VCaP (cell line): ENCODE results near the gene KDM4B.

Source experiments
- H3K27ac ChIP-seq: fragments of 450-650 bp; 2 replicates; pipeline ENCODE4 v1.5.1; 2017
- TF ChIP-seq, protein P1 (sequence below): fragments of 450-650 bp; conservative IDR thresholded peaks from 2 replicates; pipeline ENCODE4 v1.5.1; 2017; ENCODE audit warnings: mild to moderate bottlenecking, moderate library complexity

Gene KDM4B

DNA sequence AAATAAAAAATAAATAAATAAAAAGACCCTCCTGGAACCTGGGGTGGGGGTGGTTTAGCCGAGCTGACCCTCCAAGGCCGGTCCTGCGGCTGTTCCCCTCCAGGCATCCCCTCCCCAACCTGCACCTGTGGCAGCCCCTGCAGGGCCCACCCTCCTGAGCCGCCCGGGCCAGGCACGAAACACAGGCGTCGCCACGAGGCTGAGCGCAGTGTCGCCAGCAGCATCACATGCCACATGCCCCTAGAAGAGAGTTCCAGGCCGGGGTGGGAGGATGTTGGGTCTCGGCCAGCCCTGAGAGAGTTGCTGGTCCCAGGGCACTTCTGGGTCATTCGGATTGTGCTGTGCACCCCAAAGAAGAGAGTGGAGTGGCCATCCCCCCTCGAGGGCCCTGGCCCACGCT lies 82.0 kb downstream of the KDM4B start:
- TF ChIP-seq, protein P1, sequence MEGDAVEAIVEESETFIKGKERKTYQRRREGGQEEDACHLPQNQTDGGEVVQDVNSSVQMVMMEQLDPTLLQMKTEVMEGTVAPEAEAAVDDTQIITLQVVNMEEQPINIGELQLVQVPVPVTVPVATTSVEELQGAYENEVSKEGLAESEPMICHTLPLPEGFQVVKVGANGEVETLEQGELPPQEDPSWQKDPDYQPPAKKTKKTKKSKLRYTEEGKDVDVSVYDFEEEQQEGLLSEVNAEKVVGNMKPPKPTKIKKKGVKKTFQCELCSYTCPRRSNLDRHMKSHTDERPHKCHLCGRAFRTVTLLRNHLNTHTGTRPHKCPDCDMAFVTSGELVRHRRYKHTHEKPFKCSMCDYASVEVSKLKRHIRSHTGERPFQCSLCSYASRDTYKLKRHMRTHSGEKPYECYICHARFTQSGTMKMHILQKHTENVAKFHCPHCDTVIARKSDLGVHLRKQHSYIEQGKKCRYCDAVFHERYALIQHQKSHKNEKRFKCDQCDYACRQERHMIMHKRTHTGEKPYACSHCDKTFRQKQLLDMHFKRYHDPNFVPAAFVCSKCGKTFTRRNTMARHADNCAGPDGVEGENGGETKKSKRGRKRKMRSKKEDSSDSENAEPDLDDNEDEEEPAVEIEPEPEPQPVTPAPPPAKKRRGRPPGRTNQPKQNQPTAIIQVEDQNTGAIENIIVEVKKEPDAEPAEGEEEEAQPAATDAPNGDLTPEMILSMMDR = no peak
- no peak overlapping the region for H3K27ac ChIP-seq

DNA sequence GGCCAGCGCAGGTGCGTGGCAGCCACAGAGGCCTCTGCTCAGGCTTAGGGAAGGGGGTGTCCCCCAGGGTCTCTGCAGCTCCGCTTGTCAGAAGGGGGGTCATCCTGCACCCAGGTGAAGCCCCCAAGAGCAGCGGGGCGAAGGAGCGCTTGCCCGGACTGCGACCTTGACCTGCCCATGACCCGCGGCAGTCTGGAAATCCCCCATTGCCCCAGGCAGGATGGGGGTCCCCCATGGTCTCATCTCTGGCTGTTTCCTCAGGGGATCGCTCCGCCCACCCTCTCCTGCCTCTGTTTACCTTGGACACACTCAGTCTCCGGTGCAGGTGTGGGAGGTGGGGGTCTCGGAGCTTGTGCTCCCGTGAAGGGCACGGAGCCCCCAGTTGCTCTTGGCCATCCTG lies 82.7 kb downstream of the KDM4B start:
- H3K27ac ChIP-seq = no peak overlapping the region
- TF ChIP-seq, protein P1 = no peak

DNA sequence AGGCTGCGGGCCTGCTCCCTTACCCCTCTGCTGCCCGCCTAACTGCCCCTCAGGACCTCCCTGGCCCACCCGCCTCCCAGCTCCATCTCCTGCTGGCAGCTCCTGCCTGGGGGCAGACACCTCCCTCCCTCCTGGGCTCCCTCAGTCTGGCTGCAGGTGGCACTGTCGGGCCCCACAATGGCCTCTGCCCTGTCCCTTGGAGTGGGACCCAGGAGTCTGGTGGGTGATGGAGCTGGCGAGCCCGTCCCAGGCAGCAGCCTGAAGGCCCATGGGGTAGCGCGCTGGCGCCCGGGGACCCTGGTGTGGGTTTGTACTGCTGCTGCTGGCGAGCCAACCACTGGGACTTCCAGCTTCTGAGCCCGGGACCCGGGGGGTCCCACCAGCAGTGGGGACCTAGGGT lies 83.6 kb downstream of the KDM4B start:
- TF ChIP-seq, protein P1 = no peak
- H3K27ac ChIP-seq = no peak overlapping the region

DNA sequence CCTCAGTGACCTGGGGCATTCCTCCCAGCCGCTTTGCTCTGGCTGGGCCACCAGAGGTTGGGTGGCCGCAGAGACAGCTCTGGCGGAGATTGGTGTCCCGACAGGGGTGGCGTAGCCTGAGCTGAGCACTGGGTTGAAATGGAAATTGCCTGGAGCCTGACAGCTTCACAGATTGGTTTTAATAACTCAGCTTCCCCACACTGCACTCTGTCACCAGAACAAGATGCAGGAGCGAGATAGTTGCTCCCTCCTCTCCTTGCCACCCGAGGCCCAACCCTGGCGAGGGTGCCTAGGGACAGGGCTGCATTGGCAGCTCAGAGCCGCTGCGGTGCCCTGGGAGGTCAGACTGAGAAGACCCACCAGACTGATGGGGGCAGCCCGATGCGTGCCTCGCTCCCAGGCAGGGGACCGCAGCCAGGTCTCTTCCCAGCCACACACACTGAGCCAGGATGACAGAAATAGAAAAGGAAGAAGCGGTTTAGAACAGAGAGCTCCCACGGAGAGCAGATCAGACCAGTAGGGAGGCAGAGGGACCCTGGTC lies 84.1 kb downstream of the KDM4B start:
- H3K27ac ChIP-seq = no peak overlapping the region
- TF ChIP-seq, protein P1 = no peak

DNA sequence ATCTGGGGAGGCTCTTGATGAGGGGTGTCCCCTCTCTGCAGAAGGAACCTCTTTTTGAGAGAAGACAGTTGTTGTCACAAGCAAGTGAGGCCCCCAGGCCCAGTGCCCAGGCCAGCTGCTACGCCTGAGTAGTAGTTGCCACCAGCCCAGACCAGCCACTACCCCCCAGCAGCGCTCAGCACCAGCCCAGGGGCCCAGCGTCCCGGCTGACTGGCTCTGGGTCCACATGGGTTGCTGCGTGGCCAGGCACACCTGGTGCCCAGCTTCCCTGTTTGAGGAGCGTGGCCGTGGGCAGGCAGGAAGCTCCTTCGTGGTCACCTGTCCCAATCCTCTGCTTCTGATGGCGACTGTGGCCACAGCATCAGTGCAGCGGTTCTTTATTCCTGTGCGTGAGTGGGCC lies 84.7 kb downstream of the KDM4B start:
- no peak overlapping the region for H3K27ac ChIP-seq
- TF ChIP-seq, protein P1 = no peak

DNA sequence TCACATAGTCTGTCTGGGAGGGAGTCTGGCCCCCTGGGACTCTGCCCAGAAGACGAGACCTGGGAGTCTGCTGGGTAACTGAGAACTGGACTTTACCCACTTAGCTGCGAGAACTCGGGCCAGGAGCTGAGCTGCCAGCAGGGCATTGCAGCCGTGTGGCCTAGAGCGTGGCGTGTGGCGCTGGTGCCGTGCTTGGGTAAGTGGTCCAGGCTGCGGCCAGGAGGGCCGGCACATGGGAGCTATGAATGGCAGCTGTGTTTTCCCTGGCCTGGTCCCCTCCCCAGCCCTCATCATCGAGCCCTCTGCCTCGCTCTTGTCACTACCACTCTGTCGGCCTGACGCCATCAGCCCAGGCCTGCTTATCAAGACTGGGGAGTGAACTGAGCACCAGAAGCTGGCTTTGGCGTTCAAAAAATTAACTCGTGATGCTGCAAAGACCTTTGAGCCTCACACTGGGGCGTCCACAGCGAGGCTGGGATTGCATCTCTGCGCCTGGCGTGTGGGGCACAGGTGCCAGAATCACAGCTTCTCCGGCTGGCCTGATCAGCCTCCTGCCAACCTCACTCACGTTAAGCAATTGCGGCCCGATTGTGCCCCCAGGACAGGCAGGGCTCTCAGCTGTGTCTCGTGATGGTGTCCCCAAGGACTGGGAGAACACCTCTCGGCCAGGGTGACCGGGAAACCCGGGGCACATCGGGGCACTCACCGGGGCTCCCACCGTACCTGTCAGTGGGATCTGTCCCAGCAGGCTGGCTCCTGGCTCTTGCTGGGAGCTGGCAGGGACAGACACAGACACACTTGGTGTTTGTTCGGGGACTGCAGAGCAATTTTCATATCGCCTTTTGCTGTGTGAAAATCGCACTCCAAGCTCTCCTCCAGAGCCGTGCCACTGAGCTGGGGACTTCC lies 85.9 kb downstream of the KDM4B start:
- no peak overlapping the region for H3K27ac ChIP-seq
- TF ChIP-seq, protein P1 = no peak

DNA sequence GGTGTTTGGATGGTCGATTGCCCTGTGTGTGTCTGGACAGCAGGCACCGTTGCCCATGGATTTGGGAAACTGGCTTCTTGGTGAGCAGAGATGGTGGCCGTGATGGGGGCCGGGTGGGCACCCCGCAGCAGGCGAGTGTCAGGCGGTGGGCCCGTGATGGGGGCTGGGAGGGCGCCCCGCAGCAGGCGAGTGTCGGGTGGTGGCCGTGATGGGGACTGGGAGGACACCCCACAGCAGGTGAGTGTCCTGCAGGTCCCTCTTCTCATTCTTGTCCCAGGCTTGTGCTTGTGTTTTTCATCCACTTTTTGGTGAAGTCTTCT lies 86.5 kb downstream of the KDM4B start:
- TF ChIP-seq, protein P1 = no peak
- H3K27ac ChIP-seq = no peak overlapping the region
